Peyer's patch (tissue), 4 donors: ENCODE data around the gene SH3PXD2B.
"Not testable (repeated sequence)": the region's sequence is repeated elsewhere in the genome, so short reads cannot be mapped to it uniquely, and the experiment has no call there.

Source experiments
- POLR2A ChIP-seq, 2 donors: fragments of 450-650 bp; IDR thresholded peaks; one replicate each; pipeline ENCODE4 v1.5.1; 2017; ENCODE audit warnings: antibody characterized with exemption in 2 of 2, mild to moderate bottlenecking in 2 of 2, moderate library complexity in 2 of 2
- TF ChIP-seq, protein P1 (sequence below), 6 experiments: fragments of 450-650 bp in 4 of 6; fragments of 200-600 bp in 2 of 6; sonication (generic) in 1 of 6; IDR thresholded peaks; one replicate each; pipeline ENCODE4 v1.5.1; 2017 to 2019; ENCODE audit warnings: antibody characterized with exemption in 6 of 6, mild to moderate bottlenecking in 3 of 6, moderate library complexity in 1 of 6

DNA sequence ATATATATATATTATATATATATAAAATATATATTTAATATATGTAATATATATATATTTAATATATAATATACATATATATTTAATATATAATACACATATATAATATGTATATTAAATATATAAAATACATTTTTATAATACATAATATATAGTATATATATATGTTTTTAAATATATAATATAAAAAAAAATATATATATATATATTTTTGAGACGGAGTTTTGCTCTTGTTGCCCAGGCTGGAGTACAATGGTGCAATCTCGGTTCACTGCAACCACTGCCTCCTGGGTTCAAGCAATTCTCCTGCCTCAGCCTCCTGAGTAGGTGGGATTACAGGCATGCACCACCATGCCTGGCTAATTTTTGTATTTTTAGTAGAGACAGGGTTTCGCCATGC lies 85.6 kb downstream of the SH3PXD2B start:
- TF ChIP-seq, protein P1, sequence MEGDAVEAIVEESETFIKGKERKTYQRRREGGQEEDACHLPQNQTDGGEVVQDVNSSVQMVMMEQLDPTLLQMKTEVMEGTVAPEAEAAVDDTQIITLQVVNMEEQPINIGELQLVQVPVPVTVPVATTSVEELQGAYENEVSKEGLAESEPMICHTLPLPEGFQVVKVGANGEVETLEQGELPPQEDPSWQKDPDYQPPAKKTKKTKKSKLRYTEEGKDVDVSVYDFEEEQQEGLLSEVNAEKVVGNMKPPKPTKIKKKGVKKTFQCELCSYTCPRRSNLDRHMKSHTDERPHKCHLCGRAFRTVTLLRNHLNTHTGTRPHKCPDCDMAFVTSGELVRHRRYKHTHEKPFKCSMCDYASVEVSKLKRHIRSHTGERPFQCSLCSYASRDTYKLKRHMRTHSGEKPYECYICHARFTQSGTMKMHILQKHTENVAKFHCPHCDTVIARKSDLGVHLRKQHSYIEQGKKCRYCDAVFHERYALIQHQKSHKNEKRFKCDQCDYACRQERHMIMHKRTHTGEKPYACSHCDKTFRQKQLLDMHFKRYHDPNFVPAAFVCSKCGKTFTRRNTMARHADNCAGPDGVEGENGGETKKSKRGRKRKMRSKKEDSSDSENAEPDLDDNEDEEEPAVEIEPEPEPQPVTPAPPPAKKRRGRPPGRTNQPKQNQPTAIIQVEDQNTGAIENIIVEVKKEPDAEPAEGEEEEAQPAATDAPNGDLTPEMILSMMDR (IDR thresholded peaks at IDR 0.05) = not testable (repeated sequence)
- not testable (repeated sequence) for TF ChIP-seq POLR2A (IDR thresholded peaks at IDR 0.05)
